Left renal pelvis (tissue), 4 donors: ENCODE results near the gene ITPR1. TPM values are rescaled to one million over a fixed set of nuclear protein-coding genes. Genes with fewer than 3 reads are reported as not detected.

Source experiments
- DNase-seq, 4 donors: peaks; one replicate each; pipeline ENCODE4 v3.0.0-alpha.2; 2013; ENCODE audit warnings: low read depth in 4 of 4, low spot score in 3 of 4
- polyA plus RNA-seq, 4 donors: library from polyadenylated mRNA; unstranded; fragments of 120-200 nt; gene quantifications; one replicate each; pipeline ENCODE4 v1.2.1, GENCODE V29; 2013; ENCODE audit not compliant: insufficient read length in 4 of 4

ITPR1 gene
- polyA plus RNA-seq, 4 donors, result 39.5 to 60.0 (median 57.1) TPM

- no peak for DNase-seq
These were observed 273.8 kb downstream of the ITPR1 start for GRCh38 chr3:4766716-4767499.

GRCh38 chr3:4768021-4768420 is 274.9 kb downstream of the ITPR1 start:
- DNase-seq, result no peak

- DNase-seq, result no peak
These were observed 275.4 kb downstream of the ITPR1 start for GRCh38 chr3:4768521-4768920.

- DNase-seq, result no peak
These were observed 277.4 kb downstream of the ITPR1 start for GRCh38 chr3:4770561-4770960.

GRCh38 chr3:4771243-4771642 is 278.1 kb downstream of the ITPR1 start:
- no peak for DNase-seq

- no peak for DNase-seq
These were observed 279.1 kb downstream of the ITPR1 start for GRCh38 chr3:4772171-4772804.

GRCh38 chr3:4772858-4773257 is 279.7 kb downstream of the ITPR1 start:
- DNase-seq, result no peak

GRCh38 chr3:4773583-4773982 is 280.4 kb downstream of the ITPR1 start:
- DNase-seq, result no peak

- no peak for DNase-seq
These were observed 281.4 kb downstream of the ITPR1 start for GRCh38 chr3:4774531-4774930.

GRCh38 chr3:4776399-4776979 is 283.3 kb downstream of the ITPR1 start:
- DNase-seq, result no peak

- no peak for DNase-seq
These were observed 283.9 kb downstream of the ITPR1 start for GRCh38 chr3:4776980-4777581.

- DNase-seq, result no peak
These were observed 285.0 kb downstream of the ITPR1 start for GRCh38 chr3:4778119-4778518.

GRCh38 chr3:4778740-4779139 is 285.6 kb downstream of the ITPR1 start:
- no peak for DNase-seq

GRCh38 chr3:4780545-4780957 is 287.4 kb downstream of the ITPR1 start:
- DNase-seq, result no peak

GRCh38 chr3:4782095-4782494 is 288.9 kb downstream of the ITPR1 start:
- DNase-seq, result no peak

GRCh38 chr3:4785551-4785950 is 292.4 kb downstream of the ITPR1 start:
- no peak for DNase-seq

- DNase-seq, result no peak
These were observed 293.3 kb downstream of the ITPR1 start for GRCh38 chr3:4786431-4786830.

GRCh38 chr3:4791358-4791757 is 298.2 kb downstream of the ITPR1 start:
- no peak for DNase-seq

GRCh38 chr3:4793311-4793710 is 300.2 kb downstream of the ITPR1 start:
- DNase-seq, result no peak

- DNase-seq, result no peak
These were observed 301.2 kb downstream of the ITPR1 start for GRCh38 chr3:4794331-4794730.

GRCh38 chr3:4794798-4795197 is 301.6 kb downstream of the ITPR1 start:
- DNase-seq, result no peak

- no peak for DNase-seq
These were observed 302.8 kb downstream of the ITPR1 start for GRCh38 chr3:4795905-4796304.
